Measurements from ENCODE around the gene MDM1. TPM values are rescaled to one million over a fixed set of nuclear protein-coding genes. Genes with fewer than 3 reads are reported as not detected.

The MDM1 gene
- total RNA-seq, 4 donors from 2014 or later: 16.1 to 67.5 (median 31.5) TPM

- intact Hi-C loops (cut with DNase I; ENCODE audit: low total_unique reads): no loop called here
- DNase-seq: no peak
- no peak overlapping the region for H3K27ac ChIP-seq
These were observed 44.7 kb upstream of the MDM1 start for GRCh38 chr12:68376901-68377300.

DNA sequence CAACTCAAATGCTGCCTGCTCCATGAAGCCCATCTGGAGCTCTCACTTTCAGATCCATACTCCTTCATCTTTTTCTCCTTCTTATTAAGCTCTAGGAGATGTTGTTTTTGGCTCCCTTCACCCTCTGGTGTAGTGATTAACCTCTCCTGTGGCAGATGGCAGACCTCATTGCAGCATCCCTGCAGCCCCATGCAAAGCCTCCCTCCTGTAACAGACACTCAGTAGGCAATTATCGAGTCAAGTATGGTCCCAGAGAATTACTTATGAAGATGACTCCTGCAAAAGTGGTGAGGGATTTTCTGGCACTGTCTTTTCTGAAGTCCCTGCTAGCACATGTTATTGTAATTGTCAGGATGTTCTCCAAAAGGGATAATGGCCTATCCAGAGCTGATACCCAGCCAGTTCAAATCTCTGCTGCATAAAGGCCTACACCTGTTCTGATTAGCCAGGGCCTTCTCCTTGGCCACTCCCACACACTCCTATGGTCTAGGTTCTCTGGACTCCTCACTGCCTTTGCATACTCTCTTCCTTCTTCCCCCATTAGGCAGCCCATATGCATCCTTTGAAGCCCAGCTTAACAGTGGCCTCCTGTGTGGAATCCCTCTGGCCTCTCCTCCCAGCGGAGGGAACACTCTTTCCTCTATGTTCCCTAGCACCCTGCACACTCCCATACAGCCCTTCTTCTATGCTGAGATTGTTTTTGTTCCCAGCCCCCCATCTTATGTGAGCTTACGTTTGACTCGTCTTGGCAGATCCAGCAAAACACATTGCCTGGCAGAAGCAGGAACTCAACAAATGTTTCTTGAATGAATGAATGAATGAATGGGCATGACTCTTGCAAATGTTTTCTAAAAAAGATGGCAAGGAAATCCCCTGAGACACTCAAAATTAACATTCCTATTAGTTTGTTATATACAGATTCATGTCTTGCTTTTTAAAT, 43.9 kb upstream of the MDM1 start:
- Histone ChIP-seq H3K9me3 (no peaks in the 10 kb centered on the region), H3K4me1 (no peaks in the 10 kb centered on the region), H3K27me3 (no peaks in the 10 kb centered on the region), H3K27ac (no peak overlapping the region), H3K4me3 (no peak overlapping the region), H3K36me3 (no peaks in the 10 kb centered on the region)
- DNase-seq: no peak
- no peak for TF ChIP-seq POLR2A (IDR thresholded peaks at IDR 0.05)
- TF ChIP-seq, protein P1, sequence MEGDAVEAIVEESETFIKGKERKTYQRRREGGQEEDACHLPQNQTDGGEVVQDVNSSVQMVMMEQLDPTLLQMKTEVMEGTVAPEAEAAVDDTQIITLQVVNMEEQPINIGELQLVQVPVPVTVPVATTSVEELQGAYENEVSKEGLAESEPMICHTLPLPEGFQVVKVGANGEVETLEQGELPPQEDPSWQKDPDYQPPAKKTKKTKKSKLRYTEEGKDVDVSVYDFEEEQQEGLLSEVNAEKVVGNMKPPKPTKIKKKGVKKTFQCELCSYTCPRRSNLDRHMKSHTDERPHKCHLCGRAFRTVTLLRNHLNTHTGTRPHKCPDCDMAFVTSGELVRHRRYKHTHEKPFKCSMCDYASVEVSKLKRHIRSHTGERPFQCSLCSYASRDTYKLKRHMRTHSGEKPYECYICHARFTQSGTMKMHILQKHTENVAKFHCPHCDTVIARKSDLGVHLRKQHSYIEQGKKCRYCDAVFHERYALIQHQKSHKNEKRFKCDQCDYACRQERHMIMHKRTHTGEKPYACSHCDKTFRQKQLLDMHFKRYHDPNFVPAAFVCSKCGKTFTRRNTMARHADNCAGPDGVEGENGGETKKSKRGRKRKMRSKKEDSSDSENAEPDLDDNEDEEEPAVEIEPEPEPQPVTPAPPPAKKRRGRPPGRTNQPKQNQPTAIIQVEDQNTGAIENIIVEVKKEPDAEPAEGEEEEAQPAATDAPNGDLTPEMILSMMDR (IDR thresholded peaks at IDR 0.05): no peak
- intact Hi-C loops (cut with DNase I; ENCODE audit: low total_unique reads): no loop called here

More at GRCh38 chr12:68376901-68377300, 44.7 kb upstream of the MDM1 start:
- H3K4me1 ChIP-seq: no peaks in the 10 kb centered on the region
- TF ChIP-seq, protein P1 (IDR thresholded peaks at IDR 0.05): no peak
- TF ChIP-seq POLR2A (IDR thresholded peaks at IDR 0.05): no peak
- no peaks in the 10 kb centered on the region for H3K36me3 ChIP-seq
- no peaks in the 10 kb centered on the region for H3K27me3 ChIP-seq
- H3K9me3 ChIP-seq: no peaks in the 10 kb centered on the region
- no peak overlapping the region for H3K4me3 ChIP-seq

DNA sequence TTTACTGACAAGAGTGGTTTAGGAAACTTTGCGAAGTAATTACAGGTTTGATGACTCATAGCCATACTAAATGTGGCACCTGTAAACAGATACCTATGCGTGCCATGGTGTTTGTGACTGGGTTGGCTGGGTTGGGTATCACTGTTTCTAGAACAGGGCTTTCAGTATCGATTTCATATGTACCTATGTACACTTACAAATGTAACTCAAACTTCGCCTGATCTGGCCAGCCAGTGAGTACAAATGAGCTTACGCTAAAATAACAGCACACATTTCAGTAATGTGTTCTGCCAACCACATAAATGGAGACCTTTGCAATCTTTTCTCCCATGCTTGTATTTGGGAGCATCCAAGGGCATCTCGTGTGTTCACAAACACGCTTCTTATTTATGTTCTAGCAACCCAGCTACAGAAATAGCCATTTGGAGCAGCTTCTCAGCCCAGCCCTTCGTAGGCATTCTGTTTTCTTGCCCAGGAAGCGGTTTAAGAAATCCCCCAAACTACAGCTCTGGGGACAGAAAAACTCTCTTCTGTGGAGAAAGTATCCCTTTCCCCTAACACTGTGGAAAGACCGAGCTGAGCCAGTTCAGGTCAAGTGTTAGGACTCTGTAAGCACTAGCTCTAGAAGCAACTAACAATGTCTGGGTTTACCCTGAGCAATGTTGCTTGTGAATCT, 42.3 kb upstream of the MDM1 start:
- no peak overlapping the region for H3K27ac ChIP-seq
- no peak overlapping the region for H3K4me3 ChIP-seq
- no peaks in the 10 kb centered on the region for H3K9me3 ChIP-seq
- intact Hi-C loops (cut with DNase I; ENCODE audit: low total_unique reads): no loop called here
- DNase-seq: no peak
- H3K36me3 ChIP-seq: no peaks in the 10 kb centered on the region
- TF ChIP-seq, protein P1 (IDR thresholded peaks at IDR 0.05): no peak
- TF ChIP-seq POLR2A (IDR thresholded peaks at IDR 0.05): no peak
- H3K27me3 ChIP-seq: no peaks in the 10 kb centered on the region
- H3K4me1 ChIP-seq: no peaks in the 10 kb centered on the region

DNA sequence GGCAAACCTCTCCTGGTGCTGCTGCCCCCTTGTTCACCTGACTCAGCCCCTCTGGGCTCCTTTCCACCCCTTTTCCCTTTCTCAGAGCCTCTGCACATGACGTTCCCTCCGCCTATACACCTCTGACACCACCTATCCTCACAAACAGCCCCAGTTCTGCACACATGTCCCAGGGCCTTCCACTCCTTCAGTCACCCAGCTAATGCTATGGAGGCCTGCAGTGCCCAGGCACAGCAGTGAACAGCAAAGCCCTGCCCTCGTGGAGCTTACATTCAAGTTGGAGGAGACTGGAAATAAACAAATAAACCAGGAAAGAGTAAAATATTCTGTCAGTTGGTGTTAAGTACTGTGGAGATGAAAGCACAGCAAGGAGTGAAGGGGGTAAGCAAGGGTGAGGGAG, 38.5 kb upstream of the MDM1 start:
- H3K27ac ChIP-seq: no peak overlapping the region
- H3K4me3 ChIP-seq: no peak overlapping the region
- TF ChIP-seq, protein P1 (IDR thresholded peaks at IDR 0.05): no peak
- no peak for TF ChIP-seq POLR2A (IDR thresholded peaks at IDR 0.05)
- intact Hi-C loops (cut with DNase I; ENCODE audit: low total_unique reads): no loop called here
- H3K27me3 ChIP-seq: no peaks in the 10 kb centered on the region
- no peaks in the 10 kb centered on the region for H3K36me3 ChIP-seq
- H3K4me1 ChIP-seq: peaks cover 0 to 4% of the 10 kb centered on the region in 2 donors
- no peak for DNase-seq
- no peaks in the 10 kb centered on the region for H3K9me3 ChIP-seq

Measured in uterus (tissue), 4 donors.